ENCODE results near the gene CRYBB1.

- TF ChIP-seq EZH2 (IDR thresholded peaks at IDR 0.05; ENCODE audit: borderline replicate concordance, low read depth, low read length, severe bottlenecking) (no peak), POLR2AphosphoS5 (IDR thresholded peaks at IDR 0.05; ENCODE audit: insufficient read depth, low read depth, low read length) (no peak), POLR2A (IDR thresholded peaks at IDR 0.05; ENCODE audit: low read depth, low read length) (no peak), MAX (IDR thresholded peaks at IDR 0.05; ENCODE audit: insufficient read depth, insufficient read length) (no peak), JUN (IDR thresholded peaks at IDR 0.05; ENCODE audit: borderline replicate concordance, insufficient read depth, insufficient read length, low read depth) (no peak), GATA2 (IDR thresholded peaks at IDR 0.05; ENCODE audit: insufficient read depth, insufficient read length, low read depth, low read length) (no peak)
- TF ChIP-seq, protein P1, sequence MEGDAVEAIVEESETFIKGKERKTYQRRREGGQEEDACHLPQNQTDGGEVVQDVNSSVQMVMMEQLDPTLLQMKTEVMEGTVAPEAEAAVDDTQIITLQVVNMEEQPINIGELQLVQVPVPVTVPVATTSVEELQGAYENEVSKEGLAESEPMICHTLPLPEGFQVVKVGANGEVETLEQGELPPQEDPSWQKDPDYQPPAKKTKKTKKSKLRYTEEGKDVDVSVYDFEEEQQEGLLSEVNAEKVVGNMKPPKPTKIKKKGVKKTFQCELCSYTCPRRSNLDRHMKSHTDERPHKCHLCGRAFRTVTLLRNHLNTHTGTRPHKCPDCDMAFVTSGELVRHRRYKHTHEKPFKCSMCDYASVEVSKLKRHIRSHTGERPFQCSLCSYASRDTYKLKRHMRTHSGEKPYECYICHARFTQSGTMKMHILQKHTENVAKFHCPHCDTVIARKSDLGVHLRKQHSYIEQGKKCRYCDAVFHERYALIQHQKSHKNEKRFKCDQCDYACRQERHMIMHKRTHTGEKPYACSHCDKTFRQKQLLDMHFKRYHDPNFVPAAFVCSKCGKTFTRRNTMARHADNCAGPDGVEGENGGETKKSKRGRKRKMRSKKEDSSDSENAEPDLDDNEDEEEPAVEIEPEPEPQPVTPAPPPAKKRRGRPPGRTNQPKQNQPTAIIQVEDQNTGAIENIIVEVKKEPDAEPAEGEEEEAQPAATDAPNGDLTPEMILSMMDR (IDR thresholded peaks at IDR 0.05; ENCODE audit: extremely low read depth in 1 of 2, insufficient read depth in 1 of 2, low read depth in 1 of 2, low read length in 2 of 2), result no peak
Observed at GRCh38 chr22:26592421-26592891, 25.4 kb downstream of the CRYBB1 start.

Measured in endothelial cell of umbilical vein (primary cell).